OCI-M2 (cell line): ENCODE measurements around the gene ELL.

Experiments
- DNase-seq: peaks from one replicate; lab custom pipeline; 2025; ENCODE audit not compliant: unreplicated experiment; lab: John Stamatoyannopoulos, UW

The ELL gene

GRCh38 chr19:18473003-18473705 is 48.7 kb downstream of the ELL start:
- no peak for DNase-seq

- DNase-seq, result no peak
Measured at GRCh38 chr19:18470787-18471186, 51.1 kb downstream of the ELL start.

DNA sequence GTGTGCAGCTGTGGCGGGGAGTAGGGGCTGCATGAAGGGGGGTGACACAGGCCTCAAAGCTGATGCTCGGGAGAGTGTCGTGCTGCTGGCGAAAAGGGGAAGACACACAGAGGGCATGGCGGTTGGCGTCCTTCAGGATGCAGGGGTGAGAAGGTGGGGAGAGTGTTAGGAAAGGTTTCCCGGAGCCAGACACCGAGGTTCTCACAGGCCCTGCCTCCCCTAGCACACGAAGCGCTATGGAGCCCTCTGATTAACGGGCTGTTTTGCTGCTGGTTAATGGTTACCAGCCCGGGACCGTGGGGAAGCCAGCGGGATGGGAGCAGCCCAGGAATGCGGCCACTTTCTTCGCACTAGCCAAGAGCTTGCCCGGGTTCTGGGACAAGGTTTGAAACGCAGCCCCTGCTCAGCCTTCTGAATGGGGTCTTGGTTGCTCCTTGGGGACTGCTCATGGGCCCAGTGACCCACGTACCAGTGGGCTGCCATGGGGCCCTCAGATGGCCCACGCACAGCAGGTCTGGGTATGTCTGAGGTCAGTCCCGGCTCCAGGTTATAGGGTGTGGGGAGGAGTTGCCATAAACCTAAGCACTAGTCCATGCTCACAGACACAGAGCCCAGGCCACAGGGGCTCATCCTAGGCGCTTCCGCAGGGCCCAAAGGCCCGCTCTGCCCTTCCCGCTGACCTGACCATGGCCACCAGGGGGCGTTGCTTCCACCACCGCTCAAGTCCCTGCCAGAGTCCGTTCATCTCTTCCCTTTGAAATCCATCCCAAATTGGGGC is 52.6 kb downstream of the ELL start:
- no peak for DNase-seq

GRCh38 chr19:18468517-18468916 is 53.4 kb downstream of the ELL start:
- DNase-seq, result no peak

- no peak for DNase-seq
Measured at GRCh38 chr19:18467978-18468377, 53.9 kb downstream of the ELL start.

DNA sequence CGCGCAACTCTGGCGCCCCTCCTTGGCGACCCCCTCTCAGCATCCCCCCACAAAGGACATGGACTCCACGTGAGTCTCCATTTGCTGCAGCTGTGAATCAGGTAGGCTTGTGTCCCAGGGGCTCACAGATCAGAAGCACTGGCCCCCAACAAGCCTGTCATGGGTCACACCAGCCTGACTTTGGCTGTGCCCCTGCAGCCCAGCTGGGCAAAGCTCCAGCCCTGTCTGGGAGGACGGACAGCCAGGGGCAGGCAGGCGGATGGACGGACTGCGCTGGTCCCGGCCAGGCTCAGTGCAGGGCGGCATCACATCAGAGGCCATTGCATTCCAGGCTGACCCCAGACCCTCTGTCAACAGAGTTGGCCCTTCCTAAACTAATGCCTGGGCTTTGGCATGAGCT is 55.5 kb downstream of the ELL start:
- no peak for DNase-seq

DNA sequence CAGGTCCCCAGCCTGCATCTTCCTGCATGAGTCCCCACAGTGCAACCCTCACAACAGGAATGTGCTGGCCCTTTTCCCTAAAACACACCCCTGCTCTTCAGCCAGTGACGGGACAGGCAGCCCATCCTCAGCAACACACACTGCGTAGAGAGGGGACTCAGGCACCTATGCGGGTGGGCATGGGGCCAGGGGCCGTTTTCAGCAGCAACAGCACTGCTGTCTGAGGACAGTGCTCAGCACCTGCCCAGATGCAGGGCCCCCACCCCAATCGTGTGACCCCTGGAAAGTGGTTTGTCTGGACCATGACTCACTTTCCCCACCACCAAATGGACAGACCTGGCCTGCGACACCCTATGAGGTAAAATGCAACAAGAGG is 55.9 kb downstream of the ELL start:
- DNase-seq, result no peak

DNA sequence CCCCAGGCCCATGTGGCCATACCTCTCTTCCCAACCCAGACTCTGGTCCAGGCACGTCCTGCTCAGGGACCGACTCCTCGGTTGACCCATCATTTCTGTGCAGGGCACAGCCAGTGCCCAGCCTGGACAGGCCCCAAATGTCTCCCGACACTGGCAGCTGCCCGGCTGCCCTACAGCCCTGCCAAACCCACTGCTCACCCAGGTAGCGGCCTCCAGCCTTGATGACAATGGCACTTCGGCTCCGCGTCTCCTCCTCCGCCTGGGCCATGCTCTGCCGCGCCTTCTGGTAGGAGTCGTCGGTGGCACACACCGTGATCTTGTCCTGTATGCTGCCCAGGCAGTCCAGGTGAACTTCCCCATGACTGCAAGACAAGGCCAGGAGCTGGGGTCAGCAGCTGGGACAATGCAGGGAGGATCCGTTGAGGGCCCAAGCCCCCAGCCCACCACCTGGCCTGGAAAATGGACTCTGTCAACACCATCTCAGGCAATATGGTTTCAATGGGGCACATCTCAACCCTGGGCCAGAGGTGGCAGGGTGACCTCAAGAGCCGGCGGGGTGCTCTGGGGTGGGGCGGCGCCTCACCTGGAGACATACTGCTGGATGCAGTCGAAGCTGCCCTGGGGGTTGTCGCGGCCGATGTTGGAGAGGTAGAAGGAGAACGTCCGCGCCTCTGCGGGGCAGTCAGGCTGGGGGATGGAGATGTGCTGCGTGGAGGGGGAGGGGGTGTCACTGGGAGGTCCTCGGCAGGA is 56.5 kb downstream of the ELL start:
- DNase-seq, result no peak

DNA sequence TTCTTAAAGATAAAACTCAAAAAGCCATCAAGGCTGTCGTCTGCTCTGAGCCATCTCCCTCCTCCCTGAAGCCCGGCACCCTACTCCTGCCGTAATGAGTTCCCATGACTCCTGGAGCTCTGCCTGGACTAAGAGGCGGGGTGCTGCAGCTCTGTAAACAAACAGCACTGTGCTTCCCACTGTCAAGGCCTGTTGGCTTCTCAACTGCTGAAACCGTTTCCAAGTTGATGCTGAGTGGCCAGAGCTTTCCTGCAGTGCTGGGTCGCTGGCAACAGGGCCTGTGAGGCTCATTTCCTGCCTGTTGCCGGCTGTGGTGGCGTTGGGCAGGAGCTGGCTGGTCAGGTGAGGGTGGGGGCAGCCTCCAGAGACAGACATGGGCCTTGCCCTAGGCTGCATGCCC is 57.2 kb downstream of the ELL start:
- no peak for DNase-seq

GRCh38 chr19:18461471-18461870 is 60.4 kb downstream of the ELL start:
- DNase-seq, result no peak

- no peak for DNase-seq
Measured at GRCh38 chr19:18460900-18461299, 61.0 kb downstream of the ELL start.

GRCh38 chr19:18457483-18458331 is 64.2 kb downstream of the ELL start:
- DNase-seq, result no peak

- DNase-seq, result no peak
Measured at GRCh38 chr19:18456974-18457373, 64.9 kb downstream of the ELL start.

DNA sequence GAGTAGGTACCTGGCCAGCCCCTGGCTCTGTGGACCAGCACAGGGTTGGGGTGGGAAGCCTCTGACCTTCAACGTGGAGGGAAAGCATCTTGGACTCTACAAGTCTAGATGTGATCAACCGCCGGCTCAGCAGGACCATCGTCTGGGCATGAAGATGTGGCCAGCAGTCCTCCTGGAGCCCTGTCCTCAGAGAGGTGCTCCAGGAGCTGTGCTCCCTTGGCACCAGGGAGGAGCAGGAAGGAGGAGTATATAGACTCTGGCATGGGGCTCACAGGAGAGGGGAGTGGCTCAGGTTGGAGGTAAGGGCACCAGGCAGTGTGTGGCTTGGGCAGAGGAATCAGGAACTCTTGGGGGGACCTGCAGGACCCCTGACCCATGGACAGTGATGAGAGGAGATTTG is 65.6 kb downstream of the ELL start:
- DNase-seq, result no peak

DNA sequence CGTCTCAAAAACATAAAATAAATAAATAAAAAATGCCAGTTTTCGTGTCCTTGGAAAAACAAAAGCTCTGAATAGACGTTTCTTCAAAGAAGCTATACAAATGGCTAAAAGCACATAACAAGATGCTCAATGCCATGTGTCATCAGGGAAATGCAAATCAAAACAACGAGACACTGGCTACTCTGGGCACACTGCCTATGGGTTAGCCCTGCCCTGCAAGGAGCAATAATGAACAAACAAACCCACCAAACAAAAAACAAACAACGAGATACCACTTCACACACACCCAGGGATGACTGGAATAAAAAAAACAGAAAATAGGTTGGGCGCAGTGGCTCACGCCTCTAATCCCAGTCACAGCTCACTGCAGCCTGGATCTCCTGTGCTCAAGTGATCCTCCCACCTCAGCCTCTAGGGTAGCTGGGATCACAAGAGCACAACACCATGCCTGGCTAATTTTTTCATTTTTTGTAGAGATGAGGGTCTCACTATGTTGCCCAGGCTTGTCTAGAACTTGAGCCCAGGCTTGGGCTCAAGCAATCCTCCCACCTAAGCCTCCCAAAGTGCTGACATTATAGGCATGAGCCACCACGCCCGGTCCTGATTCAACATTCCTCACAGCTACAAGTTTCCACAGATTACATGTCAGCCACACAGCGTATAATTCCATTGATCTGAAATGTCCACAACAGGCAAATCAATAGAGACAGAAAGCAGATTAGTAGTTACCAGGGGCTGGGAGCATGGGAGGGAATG is 68.4 kb downstream of the ELL start:
- no peak for DNase-seq

- DNase-seq, result no peak
Measured at GRCh38 chr19:18452386-18452785, 69.5 kb downstream of the ELL start.

DNA sequence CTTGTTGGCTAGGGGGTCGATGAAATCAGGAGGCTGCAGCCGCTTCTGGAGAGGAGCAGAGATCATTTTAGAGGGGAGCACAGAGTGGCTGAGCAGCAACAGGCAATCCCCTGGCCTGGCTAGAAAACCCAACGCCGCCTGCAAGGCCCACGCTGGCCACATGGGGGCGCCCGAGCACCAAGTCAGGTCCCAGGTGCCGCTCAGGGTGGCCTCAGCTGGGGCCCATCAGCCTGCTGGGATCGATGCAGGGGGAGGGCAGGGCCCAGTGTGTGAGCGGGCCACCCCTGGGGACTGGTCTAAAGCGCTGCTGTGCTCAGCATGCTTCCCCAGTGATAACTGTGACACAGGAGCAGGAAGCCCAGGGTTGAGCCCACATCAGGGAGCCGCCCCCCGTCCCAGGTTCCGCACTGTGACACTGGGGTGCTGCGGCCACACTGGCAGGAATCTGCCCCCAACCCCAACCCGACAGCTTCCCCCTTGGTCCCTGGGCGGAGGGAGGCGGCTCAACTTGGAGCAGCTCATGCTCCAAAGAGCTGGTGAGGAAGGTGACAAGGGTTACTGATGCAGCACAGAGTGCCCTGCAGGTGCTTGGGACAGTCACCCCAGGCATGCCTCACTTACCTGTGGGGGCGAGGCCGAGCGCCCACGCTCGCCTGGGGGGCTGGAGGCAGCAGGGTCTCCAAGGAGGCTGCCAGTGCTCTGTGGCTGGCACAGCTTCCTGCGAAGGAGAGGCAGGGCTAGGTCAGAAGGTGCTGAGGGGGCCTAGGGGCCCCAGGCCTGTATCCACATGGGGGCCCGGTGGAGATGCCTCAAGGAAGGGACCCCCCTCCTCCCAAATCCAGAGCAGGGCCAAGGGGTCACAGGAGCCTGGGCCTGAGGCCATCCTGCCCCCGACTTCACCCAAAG is 70.7 kb downstream of the ELL start:
- DNase-seq, result peak; percentile 69

DNA sequence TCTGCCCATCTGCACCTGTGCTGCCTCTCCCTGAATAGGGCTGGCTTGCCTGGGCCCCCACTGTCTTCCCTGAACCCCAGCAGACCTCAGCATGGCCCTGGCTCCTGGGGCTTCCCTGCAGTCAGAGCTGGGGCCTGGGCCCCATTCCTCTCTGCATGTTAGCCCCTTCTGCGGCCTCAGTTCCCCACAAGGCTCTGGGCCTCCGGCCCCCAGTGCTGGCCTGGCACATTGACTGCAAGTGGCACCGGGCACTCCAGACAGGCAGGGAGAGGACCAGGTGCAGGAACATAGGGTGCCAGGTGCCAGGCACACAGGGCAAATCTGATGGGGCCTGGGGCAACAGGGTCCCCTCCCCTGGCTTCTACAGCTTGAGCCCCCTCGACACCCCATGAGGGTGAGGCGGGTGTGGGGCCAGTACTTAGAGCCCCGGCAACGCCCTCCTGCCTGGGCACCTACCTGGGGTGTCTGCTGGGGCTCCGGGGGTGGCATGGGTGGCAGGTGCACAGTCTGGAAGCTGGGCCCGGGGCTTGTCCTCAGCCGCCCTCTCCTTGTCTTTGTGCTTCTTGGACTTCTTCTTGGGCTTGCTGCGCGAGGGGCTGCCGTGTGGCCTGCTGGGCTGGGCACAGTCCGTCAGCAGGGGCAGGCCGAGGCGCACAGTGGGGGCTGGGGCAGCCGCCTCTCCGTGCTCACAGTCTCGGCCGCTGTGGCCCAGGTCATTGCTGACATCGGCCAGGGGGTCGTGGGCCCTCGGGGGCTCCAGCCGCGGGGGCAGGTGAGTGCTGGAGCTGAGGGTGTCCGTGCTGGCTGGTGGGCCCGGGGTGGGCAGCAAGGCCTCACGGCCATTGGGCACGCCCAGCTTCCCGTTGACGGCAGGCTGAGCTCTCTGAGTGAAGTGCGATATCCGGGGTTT is 71.6 kb downstream of the ELL start:
- no peak for DNase-seq
